Activated CD4-positive, alpha-beta T cell treated with anti-CD3 and anti-CD28 coated beads, Interleukin-10, Interleukin-2, amounts not matched to agents 100 ng/mL and 50 ng/mL, durations not matched to agents 16 hours and 8 hours (primary cell): ENCODE data around the gene DDAH1.

Experiments
- DNase-seq: peaks from one replicate; pipeline ENCODE4 v3.0.0-alpha.2; 2020

DDAH1 gene

DNA sequence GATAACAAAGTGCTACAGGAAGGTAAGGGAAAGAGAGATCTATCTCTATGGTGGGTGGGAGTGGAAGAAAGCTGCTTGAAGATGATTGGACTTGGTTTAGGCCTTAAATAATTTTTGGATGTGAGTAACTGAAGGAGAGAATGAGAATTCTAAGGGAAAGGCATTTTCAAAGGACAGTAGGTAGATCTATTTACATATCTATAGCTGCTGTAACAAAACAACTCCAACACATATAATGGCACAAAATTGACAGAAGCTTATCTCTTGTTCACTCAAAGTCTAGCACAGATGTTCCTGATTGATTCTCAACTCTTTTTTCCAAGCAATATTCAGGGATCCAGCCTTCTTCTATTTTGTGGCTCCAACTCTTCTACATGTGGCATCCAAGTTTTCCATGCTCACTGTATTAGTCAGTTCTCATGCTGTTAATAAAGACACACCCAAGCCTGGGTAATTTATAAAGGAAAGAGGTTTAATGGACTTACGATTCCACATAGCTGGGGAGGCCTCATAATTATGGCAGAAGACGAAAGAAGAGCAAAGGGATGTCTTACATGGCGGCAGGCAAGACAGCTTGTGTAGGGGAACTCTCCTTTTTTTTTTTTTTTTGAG is 3.1 kb upstream of the DDAH1 start:
- no peak for DNase-seq

DNA sequence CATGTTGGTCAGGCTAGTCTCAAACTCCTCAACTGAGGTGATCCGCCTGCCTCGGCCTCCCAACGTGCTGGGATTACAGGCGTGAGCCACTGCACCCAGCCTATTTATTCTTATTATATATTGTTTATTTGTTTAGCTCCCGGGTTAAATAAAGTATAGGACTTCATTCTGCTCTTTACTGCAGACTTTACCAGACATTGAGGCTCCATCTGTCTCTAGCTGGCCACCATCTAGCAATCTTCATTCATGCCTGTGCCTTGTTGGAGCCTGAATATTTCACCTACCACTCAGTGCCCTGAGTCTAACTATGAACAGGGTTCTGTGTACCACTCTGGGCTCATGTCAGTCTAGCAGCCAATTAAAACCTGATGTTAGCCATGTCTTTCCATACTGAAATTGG is 2.1 kb upstream of the DDAH1 start:
- no peak for DNase-seq

DNA sequence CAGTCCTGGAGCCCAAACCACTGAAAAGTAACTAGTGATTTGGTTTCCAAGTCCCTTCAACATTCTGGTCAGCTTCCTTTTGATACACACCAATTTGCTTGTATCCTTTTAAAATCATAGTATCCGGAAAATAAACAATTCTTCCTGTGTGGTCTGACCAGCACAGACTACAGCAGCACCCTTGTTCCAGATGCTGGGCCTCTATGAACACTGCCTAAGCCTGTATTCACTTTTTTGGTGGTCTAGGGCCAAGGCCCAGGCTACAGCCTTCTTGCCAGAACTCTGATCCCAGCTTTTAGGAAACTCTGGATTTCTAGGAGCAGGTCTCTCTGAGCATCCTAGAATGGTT is 801 bp upstream of the DDAH1 start:
- no peak for DNase-seq

DNA sequence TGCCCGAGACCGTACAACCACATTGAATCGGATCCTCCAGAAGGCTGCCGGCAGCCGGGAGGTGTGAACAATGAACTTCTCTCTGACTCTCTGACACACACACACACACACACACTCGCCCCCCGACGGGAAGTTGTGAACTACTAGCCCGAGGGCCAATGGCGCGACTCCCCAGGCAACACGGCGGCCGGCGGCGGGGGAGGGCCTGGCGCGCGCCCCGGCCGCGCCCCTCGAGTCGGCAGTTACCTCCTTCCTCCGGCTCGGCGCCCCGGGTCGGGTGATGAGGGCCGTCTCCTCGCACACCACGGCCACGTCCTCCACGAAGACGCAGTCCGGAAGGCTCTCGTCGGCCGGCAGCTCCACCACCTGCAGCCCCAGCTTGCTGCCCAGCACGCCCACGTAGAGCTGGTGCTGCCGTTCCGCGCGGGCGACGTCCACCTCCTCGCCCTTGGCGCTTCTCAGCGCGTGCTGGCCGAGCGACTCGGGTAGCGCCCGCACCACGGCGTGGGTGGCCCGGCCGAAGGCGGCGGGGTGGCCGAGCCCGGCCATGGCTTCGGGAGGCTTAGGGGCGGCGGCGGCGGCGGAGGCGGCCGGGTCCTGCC is 361 bp downstream of the DDAH1 start:
- DNase-seq = peak; percentile 5

DNA sequence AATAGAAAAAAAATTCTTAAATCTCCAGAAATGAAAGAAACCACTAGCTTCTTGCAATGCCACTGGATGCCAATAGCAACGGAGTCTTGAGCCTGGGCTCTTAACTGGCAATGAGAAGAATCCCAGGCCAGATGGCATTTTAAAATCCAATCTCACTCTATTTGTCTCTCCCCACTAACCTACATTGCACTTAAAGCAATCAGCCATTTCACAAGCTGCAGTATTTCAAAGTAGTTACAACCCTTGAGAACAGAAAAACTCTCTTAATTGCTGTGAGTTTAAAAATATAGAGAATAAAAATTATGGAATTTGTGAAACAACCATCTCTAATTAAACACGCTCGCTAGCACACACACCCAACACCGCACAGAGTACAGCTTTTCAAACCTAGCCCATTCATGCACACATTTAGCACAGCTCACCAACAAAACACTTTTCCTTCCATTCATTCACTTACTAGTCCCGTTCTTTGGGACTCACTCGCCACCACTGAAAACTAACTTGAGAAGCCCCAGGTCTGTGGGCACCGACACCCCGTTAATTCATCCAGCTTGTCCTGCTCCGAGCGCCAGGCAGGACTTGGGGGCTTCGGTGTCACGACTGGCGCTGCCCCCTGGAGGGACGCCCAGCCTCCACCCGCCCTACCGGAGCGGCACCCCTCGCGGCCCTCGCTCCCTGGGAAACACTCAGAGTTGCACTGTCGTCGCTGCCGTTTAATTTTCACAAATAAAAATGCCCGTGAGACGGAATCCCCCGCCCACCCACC is 1.0 kb downstream of the DDAH1 start:
- DNase-seq = no peak

DNA sequence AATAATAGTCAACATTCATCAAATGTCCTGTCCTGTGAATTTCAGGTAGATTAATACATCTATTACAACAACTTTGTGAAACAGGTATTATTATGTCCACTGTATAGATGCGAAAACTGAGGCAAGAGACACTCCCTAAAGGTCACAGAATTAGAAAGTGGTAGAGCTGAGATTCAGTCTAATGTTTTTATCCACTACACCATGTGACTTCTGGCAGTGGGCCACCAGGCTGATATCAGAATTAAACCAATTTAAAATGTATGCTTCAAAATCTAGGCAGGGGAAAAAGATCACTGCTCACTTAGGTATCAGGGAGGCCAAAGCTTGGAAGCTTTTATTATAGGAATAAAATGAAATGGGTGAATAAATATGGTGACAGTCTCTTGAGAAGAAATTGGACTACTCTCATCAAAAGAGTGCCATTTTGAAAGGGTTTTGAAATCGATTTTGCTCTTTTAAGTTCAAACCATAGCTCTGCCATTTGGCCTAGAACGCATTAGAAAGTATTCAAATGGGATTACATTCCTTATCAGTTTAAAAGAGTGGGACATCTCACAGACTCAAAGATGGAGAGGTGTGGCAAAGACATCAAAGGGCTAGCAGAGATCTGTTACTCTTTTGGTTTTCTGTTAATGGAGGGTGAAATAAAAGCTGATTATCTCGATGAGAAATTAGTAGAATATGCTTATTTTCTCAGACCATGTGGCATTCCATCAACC is 1.9 kb downstream of the DDAH1 start:
- DNase-seq = no peak

DNA sequence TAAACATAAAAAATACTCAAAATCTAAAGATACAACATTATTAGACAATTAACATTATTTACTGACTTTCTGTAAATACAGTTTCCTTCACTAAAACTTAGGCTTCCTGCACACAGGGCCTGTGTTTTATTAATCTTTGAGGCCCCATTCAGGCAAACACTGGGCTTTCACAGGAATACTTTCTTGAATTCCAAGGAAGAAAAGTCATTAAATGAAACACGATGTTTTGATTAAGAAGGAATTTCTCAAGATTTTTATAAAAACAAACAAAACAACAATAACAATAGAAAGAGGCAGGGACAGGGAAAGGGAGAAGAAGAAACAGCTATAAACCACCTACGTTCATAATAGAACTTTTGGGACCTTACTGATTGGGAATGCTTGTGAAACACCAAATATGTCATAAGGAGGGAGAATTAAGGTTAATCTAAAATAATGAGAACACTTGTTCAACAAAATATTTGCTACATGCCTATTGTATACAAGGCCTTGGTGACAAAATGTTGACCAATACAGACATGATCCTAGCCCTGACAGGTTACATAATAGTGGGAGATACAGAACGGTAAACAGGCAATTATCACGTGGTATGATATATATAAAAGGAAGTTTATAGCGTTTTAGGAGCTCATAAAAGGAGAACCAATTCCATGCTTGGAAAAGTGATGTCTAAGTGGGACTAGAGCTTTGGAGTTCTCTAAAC is 3.6 kb downstream of the DDAH1 start:
- no peak for DNase-seq

DNA sequence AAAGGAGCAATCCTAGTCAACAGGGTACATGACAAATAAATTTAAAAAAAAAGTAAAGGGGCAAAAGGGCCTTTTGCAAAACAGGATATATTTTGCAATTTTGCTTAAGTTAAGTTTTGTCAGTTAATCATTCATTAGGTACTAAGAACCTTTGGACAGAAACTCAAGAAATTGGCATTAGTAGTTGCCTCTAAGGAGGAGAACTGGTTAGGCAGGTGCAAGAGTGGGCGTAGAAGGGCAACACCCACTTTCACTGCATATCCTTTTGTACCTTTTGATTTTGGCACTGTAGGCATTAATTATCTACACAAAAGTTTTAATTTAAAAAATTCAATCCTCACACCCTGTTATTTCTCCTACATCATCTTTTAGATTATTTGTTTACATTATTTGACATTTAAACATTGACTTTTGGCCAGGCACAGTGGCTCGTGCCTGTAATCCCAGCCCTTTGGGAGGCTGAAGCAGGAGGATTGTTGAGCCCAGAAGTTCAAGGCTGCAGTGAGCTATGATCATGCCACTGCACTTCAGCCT is 4.3 kb downstream of the DDAH1 start:
- DNase-seq = no peak

DNA sequence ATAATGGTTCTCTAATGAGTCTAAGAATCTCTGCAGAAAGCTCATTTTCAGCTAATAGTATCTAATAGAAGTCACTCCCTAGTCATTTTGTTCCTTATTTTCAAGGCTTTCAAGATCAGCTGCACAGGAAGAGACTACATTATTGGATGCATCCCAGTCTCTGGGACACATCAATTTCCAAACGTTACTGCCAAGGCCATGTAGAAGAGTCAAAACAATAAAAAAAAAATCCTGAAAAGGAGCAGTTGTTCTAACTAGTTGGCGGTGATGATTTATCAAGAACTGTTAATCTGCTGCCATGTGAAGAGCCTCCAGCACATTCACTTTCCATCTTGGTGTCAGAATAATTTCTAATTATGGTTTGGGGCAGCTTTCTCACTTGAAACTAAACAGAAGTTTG is 5.7 kb downstream of the DDAH1 start:
- no peak for DNase-seq

DNA sequence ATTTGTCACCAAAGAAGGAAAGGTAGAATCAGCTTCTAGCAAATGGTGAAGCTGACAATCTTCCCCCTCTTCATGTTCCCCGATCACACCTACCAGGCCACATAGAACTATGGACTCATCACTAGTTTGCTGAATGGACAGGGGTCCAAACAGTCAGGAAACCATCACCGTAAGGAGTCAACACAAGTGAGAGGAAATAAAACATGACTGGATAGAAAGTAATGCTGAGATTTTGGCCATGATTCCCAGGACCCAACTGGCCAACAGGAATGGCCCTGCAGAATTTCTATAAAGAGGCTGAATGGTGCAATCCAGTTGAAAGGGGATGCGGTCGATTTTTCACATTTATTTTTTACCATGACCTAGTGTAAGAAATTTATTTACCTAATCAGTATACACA is 10.7 kb downstream of the DDAH1 start:
- no peak for DNase-seq

DNA sequence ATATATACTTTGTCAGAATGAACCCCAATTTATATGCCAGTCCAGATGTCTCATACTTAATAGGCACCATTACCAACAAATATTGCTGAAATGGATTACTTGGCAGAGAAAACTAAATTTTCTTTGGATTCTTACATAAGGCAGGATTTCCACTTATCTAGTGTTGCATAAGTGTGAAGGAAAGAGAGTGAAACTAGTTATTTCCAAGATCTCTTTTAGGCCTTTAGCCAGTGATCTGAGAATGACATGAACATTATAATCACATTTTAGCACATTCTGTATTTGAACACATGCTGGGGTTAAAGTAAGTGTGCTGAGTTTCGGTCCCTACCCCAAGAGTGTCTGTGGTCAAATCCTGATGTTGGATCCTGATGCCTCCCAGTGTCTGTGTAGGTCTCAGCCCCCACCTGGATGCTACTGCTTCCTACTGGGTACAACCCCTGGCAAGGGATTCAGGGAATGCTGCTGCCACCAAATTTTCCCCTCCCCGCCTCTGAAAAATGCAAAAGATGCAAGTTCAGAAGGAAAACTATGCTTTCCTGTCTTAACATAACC is 11.2 kb downstream of the DDAH1 start:
- DNase-seq = no peak

DNA sequence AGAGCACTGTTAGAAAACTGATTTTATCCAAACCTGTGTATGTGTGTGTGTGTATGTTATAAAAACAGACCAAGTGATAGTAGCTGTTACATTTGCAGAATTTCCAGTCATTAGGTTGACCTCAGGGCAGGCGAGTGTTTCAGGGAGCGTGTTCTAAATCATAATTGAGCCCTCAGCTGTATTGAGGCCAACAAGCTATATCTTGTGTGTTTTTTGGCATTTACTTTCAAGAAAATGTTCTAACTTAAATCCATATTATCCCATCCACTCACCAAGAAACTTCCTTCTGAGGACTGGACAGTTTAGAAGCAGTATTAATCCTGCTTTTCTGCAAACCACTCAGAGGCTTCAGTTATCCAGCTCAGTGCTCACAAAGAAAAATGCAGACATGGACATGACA is 12.0 kb downstream of the DDAH1 start:
- DNase-seq = no peak

DNA sequence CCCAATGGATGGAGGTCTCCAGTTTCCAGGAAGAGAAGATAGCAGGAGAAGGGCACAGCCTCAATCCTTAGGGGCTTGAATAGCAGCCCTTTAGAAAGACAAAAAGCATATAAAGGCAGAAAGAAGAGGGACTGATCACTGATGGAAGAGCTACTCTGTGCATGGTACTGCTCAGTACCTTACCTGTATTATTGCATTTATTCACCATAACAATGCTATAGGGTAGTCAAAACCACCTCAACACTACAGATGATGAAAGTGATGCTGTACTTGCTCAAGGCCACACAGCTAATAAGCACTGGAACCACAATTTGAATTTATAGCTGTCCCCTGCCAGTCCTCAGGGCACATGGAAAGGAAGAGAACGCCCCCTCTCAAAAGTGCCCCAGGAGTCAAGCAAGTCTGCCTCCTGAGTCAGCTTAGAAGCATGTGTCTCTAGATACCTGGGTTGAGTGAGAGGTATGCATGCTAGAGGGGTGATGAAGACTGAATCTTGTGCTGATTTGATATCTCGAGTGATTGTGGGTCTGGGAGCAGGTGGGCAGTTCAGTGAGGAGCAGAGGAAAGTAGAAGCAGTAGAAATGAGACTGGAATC is 13.6 kb downstream of the DDAH1 start:
- no peak for DNase-seq

DNA sequence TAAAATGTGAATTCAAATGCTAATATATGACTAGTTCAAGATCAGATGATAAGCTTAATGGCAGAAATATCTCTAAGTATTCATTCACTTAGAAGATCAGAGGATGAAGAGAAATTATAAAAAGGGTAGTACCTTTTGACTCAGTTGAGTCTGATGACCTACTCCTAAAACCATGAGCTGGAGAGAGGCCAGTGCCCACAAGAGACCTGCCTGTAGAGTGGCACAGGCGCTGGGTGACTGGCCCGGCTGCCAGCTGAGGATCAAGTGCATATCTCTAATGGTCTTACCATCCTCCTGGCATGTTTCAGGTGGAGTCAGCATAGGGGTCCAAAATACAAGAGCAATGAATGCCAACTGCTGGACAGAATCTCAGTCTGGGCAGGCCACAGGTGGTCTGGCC is 14.1 kb downstream of the DDAH1 start:
- DNase-seq = no peak

DNA sequence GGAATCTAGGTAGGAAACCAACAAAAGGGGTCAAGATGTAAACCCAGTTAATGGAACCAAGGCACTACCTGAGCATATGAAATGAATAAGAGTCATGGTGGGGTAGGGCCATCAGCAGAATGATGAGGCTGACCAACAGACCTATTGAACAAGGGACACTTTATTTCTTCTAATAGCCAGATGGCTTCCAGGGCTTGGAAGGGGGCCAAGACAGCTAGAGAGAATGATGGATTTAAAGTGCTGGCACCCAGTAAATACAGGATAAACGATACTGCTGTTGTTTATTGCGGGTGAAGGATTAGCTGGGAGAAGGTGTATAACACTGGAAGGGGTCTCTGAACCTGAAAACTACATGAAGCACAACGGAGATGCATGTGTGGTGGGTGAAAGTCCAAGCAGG is 15.6 kb downstream of the DDAH1 start:
- DNase-seq = no peak

DNA sequence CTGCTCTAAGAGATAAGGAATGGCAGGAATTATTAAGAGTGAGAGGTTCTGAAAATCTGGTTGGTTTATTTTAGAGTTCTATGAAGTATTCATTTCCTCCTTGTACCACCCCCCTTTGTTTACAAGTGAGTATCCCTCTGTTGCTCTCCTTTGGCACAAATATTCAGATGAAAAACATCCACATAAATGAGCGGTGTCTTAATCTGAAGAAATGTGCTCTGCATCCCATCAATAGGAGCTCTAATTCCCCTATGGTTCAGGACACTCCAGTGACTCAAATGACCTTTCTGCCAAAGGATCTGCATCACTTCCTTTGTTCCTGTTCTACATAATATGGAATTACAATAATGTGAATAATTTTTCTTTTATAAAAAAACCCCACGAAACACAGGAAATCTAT is 16.6 kb downstream of the DDAH1 start:
- DNase-seq = no peak

DNA sequence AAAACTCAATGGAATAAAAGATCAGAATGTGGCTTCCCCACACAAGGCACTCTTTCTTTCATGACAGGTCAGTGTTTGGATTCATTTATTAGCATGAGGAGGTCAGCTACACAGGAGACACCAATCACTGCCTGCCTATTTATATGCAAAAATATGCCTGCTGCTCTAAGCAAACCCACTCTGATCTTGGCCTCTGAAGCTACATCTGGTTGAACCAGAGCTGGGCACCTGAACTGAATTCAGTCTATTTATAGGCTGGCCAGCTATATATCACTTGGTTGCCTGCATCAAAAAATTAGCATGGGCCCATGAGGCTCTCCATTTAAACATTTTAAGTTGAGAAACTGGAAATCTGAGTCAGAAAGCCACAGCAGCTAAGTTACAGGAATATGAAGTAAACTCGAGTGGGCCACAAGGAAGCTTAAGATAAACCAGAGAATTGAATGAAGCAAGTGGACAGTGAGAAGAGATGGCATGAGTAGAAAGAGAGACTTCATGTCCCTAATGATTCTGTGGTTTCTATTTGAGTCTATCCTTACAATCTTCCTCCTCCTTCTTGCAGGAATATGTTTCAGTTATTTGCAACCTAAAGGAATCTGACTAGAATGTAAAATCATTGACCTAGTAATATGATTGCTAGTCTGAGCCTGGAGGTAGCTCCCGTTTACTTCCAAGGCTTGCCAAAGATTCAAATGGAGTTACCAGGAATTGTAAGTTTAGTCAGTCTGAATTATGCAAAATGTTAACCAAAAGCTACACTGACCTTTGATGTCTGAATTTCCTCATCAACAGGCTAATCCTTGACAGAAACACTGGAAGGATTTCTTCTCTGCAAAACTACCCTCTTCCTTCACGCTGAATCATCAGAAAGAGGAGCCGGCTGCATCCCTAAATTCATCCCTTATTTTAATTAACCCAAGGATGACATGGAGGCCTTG is 17.7 kb downstream of the DDAH1 start:
- DNase-seq = no peak

DNA sequence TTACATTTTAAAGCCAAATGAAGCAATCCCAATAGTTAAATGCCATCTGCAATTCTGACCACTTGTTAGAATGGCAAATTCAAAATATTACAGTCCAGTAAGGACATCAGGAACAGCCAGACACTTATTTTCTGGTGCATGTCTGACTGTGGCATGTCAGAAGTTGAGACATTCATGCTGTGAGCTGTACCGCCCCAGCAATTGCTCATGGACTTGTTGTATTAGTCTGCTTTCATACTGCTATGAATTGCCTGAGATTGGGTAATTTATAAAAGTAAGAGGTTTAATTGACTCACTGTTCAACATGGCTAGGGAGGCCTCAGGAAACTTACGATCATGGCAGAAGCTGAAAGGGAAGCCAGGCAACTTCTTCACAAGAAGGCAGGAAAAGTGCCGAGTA is 19.1 kb downstream of the DDAH1 start:
- DNase-seq = no peak

DNA sequence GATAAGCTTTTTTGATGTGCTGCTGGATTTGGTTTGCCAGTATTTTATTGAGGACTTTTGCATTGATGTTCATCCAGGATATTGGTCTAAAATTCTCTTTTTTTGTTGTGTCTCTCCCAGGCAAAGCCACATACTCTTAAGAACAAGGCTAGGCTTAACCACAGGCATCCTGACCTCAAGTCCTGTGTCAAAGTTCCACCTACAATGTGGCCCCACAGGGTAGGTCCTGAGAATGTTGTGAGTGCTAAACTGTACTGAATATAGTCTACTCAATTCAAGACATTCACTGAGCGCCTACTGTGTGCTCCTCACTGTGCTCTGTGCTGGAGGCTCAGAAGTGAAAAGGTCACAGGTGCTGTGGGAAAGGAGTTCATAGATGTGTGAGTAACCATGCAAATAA is 20.6 kb downstream of the DDAH1 start:
- no peak for DNase-seq

DNA sequence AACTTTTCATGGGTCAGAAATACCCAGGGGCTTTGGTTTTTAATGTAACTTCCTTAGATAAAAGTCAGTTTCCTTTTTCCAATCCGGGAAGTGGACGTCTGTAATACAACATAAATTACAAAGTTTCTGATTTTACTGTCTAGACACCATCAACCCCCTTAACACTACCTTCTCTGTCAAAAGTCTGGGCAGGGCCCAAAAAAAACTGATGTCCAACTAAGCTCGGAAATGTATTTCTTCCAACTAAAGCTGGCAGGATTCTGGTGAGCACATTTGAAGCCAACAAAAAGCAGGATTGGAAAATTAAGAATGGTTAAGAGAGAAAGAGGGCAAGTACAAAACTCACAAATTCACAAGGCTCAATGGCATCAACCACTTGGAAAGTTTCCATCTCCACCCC is 24.3 kb downstream of the DDAH1 start:
- no peak for DNase-seq

DNA sequence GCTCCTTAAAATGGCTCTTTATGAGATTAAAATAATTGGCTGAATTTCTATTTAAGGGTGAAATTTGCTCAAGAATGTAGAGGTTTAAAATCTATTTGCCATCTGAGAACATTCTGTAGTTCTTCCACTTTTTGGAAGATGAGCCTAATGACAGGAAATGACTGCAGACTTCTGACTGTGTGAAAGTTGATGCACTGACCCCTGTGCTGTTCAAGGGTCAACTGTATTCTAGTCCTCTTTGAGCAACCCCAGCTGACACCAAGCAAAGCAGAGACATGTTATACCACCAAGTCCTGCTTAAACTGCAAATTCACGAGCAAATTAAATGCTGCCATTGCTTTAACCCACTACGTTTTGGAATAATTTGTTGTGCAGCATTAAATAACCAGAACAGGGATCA is 26.6 kb downstream of the DDAH1 start:
- no peak for DNase-seq
